ENCODE measurements around the gene SLC6A6.

SLC6A6 gene

DNA sequence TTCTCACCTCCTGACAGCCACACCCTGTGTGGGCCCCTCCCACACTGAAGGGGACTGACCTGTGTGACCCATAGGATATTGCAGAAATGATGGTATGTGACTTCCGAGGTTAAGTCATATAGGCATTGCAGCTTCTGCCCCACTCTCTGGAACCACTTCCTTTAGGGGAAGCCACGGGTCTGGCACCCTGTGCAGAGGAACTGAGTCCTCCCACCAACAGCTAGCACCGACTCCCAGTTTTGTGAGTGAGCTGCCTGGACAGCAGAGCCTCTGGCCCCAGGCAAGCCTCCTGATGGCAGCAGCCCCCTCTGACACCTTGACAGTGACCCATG lies 24.6 kb upstream of the SLC6A6 start:
- H3K4me1 ChIP-seq (ENCODE audit: low read length) = no peaks in the 10 kb centered on the region
- no peaks in the 10 kb centered on the region for H4K20me1 ChIP-seq (ENCODE audit: insufficient read depth, low read length)
- H3F3A ChIP-seq (ENCODE audit: insufficient read depth, low read length) = no peaks in the 10 kb centered on the region
- H3K9me3 ChIP-seq (replicated peaks; ENCODE audit: insufficient read depth, low read length) = no peaks in the 10 kb centered on the region
- H3K4me2 ChIP-seq (ENCODE audit: low read depth, low read length) = no peak overlapping the region
- no peaks in the 10 kb centered on the region for H3K79me2 ChIP-seq (ENCODE audit: low read length)
- H3K9me2 ChIP-seq (replicated peaks; ENCODE audit: insufficient read depth, low read length) = no peaks in the 10 kb centered on the region
- no peak for DNase-seq
- no peak overlapping the region for H3K9ac ChIP-seq (ENCODE audit: low read length)
- H2AFZ ChIP-seq (ENCODE audit: low read length) = no peak overlapping the region
- no peaks in the 10 kb centered on the region for H3K36me3 ChIP-seq (replicated peaks; ENCODE audit: insufficient read depth, low read length)
- TF ChIP-seq, protein P1, sequence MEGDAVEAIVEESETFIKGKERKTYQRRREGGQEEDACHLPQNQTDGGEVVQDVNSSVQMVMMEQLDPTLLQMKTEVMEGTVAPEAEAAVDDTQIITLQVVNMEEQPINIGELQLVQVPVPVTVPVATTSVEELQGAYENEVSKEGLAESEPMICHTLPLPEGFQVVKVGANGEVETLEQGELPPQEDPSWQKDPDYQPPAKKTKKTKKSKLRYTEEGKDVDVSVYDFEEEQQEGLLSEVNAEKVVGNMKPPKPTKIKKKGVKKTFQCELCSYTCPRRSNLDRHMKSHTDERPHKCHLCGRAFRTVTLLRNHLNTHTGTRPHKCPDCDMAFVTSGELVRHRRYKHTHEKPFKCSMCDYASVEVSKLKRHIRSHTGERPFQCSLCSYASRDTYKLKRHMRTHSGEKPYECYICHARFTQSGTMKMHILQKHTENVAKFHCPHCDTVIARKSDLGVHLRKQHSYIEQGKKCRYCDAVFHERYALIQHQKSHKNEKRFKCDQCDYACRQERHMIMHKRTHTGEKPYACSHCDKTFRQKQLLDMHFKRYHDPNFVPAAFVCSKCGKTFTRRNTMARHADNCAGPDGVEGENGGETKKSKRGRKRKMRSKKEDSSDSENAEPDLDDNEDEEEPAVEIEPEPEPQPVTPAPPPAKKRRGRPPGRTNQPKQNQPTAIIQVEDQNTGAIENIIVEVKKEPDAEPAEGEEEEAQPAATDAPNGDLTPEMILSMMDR (IDR thresholded peaks at IDR 0.05; ENCODE audit: low read length) = no peak
- TF ChIP-seq EZH2phosphoT487 (IDR thresholded peaks at IDR 0.05; ENCODE audit: low read length) (no peak), EZH2 (optimal IDR thresholded peaks at IDR 0.05; ENCODE audit: low read depth, low read length) (no peak)
- H3K27me3 ChIP-seq (replicated peaks; ENCODE audit: insufficient read depth, low read length) = no peaks in the 10 kb centered on the region
- no peak overlapping the region for H3K4me3 ChIP-seq (ENCODE audit: low read length)
- no peak overlapping the region for H3K27ac ChIP-seq (ENCODE audit: low read length)

DNA sequence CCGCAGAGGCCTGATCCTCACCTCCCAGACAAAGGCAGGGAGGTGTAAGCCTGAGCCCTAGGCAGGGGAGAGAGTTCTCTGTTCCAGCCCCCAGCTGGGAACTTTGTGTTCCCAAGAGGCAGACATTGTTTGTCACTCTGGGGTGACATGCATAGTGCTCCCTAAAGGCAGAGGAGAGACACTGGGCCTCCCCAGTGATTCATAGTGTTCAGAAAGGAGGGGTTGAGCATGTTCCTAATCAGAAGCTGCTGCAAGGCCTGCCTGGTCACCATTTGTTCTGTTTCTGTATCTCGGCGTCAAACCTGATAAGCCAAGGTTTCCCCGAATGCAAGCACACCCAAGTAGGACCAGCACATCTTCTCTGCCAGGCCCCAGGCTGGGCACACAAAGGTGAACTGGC lies 24.0 kb upstream of the SLC6A6 start:
- Histone ChIP-seq H3K4me1 (ENCODE audit: low read length) (no peaks in the 10 kb centered on the region), H3K27ac (ENCODE audit: low read length) (no peak overlapping the region), H3K9ac (ENCODE audit: low read length) (no peak overlapping the region), H3K4me3 (ENCODE audit: low read length) (no peak overlapping the region), H4K20me1 (ENCODE audit: insufficient read depth, low read length) (no peaks in the 10 kb centered on the region), H3K36me3 (replicated peaks; ENCODE audit: insufficient read depth, low read length) (no peaks in the 10 kb centered on the region), H3K27me3 (replicated peaks; ENCODE audit: insufficient read depth, low read length) (no peaks in the 10 kb centered on the region), H3K4me2 (ENCODE audit: low read depth, low read length) (no peak overlapping the region), H3K9me2 (replicated peaks; ENCODE audit: insufficient read depth, low read length) (no peaks in the 10 kb centered on the region), H3K9me3 (replicated peaks; ENCODE audit: insufficient read depth, low read length) (no peaks in the 10 kb centered on the region), H3K79me2 (ENCODE audit: low read length) (no peaks in the 10 kb centered on the region), H2AFZ (ENCODE audit: low read length) (no peak overlapping the region), H3F3A (ENCODE audit: insufficient read depth, low read length) (no peaks in the 10 kb centered on the region)
- no peak for DNase-seq
- TF ChIP-seq EZH2phosphoT487 (IDR thresholded peaks at IDR 0.05; ENCODE audit: low read length) = no peak
- TF ChIP-seq EZH2 (optimal IDR thresholded peaks at IDR 0.05; ENCODE audit: low read depth, low read length) = no peak
- TF ChIP-seq, protein P1 (IDR thresholded peaks at IDR 0.05; ENCODE audit: low read length) = no peak

GRCh38 chr3:14379843-14380242 lies 22.6 kb upstream of the SLC6A6 start:
- H3K4me2 ChIP-seq (ENCODE audit: low read depth, low read length) = no peak overlapping the region
- no peak for DNase-seq
- H3K27ac ChIP-seq (ENCODE audit: low read length) = no peak overlapping the region
- no peak overlapping the region for H2AFZ ChIP-seq (ENCODE audit: low read length)
- TF ChIP-seq, protein P1 (IDR thresholded peaks at IDR 0.05; ENCODE audit: low read length) = no peak
- TF ChIP-seq EZH2 (optimal IDR thresholded peaks at IDR 0.05; ENCODE audit: low read depth, low read length) (no peak), EZH2phosphoT487 (IDR thresholded peaks at IDR 0.05; ENCODE audit: low read length) (no peak)
- no peak overlapping the region for H3K9ac ChIP-seq (ENCODE audit: low read length)
- no peaks in the 10 kb centered on the region for H3K27me3 ChIP-seq (replicated peaks; ENCODE audit: insufficient read depth, low read length)
- H3K9me2 ChIP-seq (replicated peaks; ENCODE audit: insufficient read depth, low read length) = no peaks in the 10 kb centered on the region
- no peaks in the 10 kb centered on the region for H3K9me3 ChIP-seq (replicated peaks; ENCODE audit: insufficient read depth, low read length)
- no peaks in the 10 kb centered on the region for H3K36me3 ChIP-seq (replicated peaks; ENCODE audit: insufficient read depth, low read length)
- H3K79me2 ChIP-seq (ENCODE audit: low read length) = no peaks in the 10 kb centered on the region
- no peaks in the 10 kb centered on the region for H4K20me1 ChIP-seq (ENCODE audit: insufficient read depth, low read length)
- no peak overlapping the region for H3K4me3 ChIP-seq (ENCODE audit: low read length)
- H3K4me1 ChIP-seq (ENCODE audit: low read length) = no peaks in the 10 kb centered on the region
- H3F3A ChIP-seq (ENCODE audit: insufficient read depth, low read length) = no peaks in the 10 kb centered on the region
